Cardiac muscle cell (in vitro differentiated cells and primary cell): ENCODE results near the gene CDH16. TPM values are rescaled to one million over a fixed set of nuclear protein-coding genes. Genes with fewer than 3 reads are reported as not detected.

Experiments
- DNase-seq, 2 donors: peaks; one replicate each; pipeline versions ENCODE4 v3.0.0 to v3.0.0-alpha.2; 2010 to 2017; ENCODE audit warnings: low read depth in 1 of 2, low spot score in 1 of 2
- H3K27ac ChIP-seq: fragments of 200-600 bp; sonication (generic); 2 replicates; pipeline ENCODE4 v1.5.1; 2016
- H3K27me3 ChIP-seq: fragments of 200-600 bp; sonication (generic); 2 replicates; pipeline ENCODE4 v1.6.0; 2016; ENCODE audit warnings: control low read depth
- H3K36me3 ChIP-seq: fragments of 200-600 bp; sonication (generic); 2 replicates; pipeline ENCODE4 v1.5.1; 2016; ENCODE audit warnings: control low read depth
- H3K4me1 ChIP-seq: fragments of 200-600 bp; sonication (generic); 2 replicates; pipeline ENCODE4 v1.8.1; 2017; ENCODE audit warnings: low read depth, mild to moderate bottlenecking, mixed run types
- H3K4me3 ChIP-seq: fragments of 200-600 bp; sonication (generic); 2 replicates; pipeline ENCODE4 v1.5.1; 2016; ENCODE audit warnings: mild to moderate bottlenecking
- H3K9me3 ChIP-seq: fragments of 200-600 bp; sonication (generic); 2 replicates; pipeline ENCODE4 v1.5.1; 2017; ENCODE audit warnings: low read depth, mild to moderate bottlenecking, control low read depth
- CTCF ChIP-seq: IDR thresholded peaks from 2 replicates; pipeline ENCODE4 v1.5.1; 2012; ENCODE audit warnings: low read depth, mild to moderate bottlenecking, low read length
- polyA plus RNA-seq: library from polyadenylated mRNA; unstranded; fragments of >200 nt; fragmentation: Nextera tagmentation; extraction: Ambion mirVana; gene quantifications from 2 replicates; pipeline ENCODE4 v1.2.1, GENCODE V29; 2016
- total RNA-seq: library from RNA; depleted of rRNA; stranded (reverse); fragments of >200 nt; gene quantifications from 2 replicates; pipeline ENCODE4 v1.2.3, GENCODE V29; 2016

Gene CDH16
- total and polyA plus RNA-seq, 2 experiments from 2014 or later: 4.4 TPM; not detected in 1

- H3K27ac ChIP-seq: no peak overlapping the region
- no peaks in the 10 kb centered on the region for H3K27me3 ChIP-seq
- no peak for TF ChIP-seq CTCF
- no peak overlapping the region for H3K4me3 ChIP-seq
- H3K4me1 ChIP-seq: peaks cover 5% of the 10 kb centered on the region
- H3K36me3 ChIP-seq: peaks cover 7% of the 10 kb centered on the region
- no peak for DNase-seq
- no peaks in the 10 kb centered on the region for H3K9me3 ChIP-seq
Observed at GRCh38 chr16:66888647-66889615, 29.8 kb downstream of the CDH16 start.

GRCh38 chr16:66886914-66887313 lies 31.8 kb downstream of the CDH16 start:
- no peak for TF ChIP-seq CTCF
- Histone ChIP-seq H3K9me3 (no peaks in the 10 kb centered on the region), H3K36me3 (peaks cover 7% of the 10 kb centered on the region), H3K4me3 (no peak overlapping the region), H3K27ac (no peak overlapping the region), H3K4me1 (peaks cover 5% of the 10 kb centered on the region), H3K27me3 (no peaks in the 10 kb centered on the region)
- peak in 1 of 2 donors; percentile 53 for DNase-seq

- no peak overlapping the region for H3K4me3 ChIP-seq
- no peak for TF ChIP-seq CTCF
- H3K27ac ChIP-seq: no peak overlapping the region
- H3K27me3 ChIP-seq: no peaks in the 10 kb centered on the region
- no peak for DNase-seq
- peaks cover 5% of the 10 kb centered on the region for H3K4me1 ChIP-seq
- peaks cover 7% of the 10 kb centered on the region for H3K36me3 ChIP-seq
- no peaks in the 10 kb centered on the region for H3K9me3 ChIP-seq
Observed at GRCh38 chr16:66886321-66886720, 32.4 kb downstream of the CDH16 start.

- Histone ChIP-seq H3K27me3 (no peaks in the 10 kb centered on the region), H3K4me1 (peaks cover 5% of the 10 kb centered on the region), H3K4me3 (no peak overlapping the region), H3K27ac (no peak overlapping the region), H3K36me3 (peaks cover 7% of the 10 kb centered on the region), H3K9me3 (no peaks in the 10 kb centered on the region)
- no peak for DNase-seq
- TF ChIP-seq CTCF: no peak
Observed at GRCh38 chr16:66885491-66885890, 33.2 kb downstream of the CDH16 start.

- no peak overlapping the region for H3K27ac ChIP-seq
- TF ChIP-seq CTCF: no peak
- no peaks in the 10 kb centered on the region for H3K9me3 ChIP-seq
- no peaks in the 10 kb centered on the region for H3K27me3 ChIP-seq
- no peaks in the 10 kb centered on the region for H3K4me1 ChIP-seq
- H3K4me3 ChIP-seq: no peak overlapping the region
- no peak for DNase-seq
- peaks cover 7% of the 10 kb centered on the region for H3K36me3 ChIP-seq
Observed at GRCh38 chr16:66882702-66883101, 36.0 kb downstream of the CDH16 start.
